CD14-positive monocyte (primary cell): ENCODE results near the gene ULK2. TPM values are rescaled to one million over a fixed set of nuclear protein-coding genes. Genes with fewer than 3 reads are reported as not detected.

ENCODE experiments used
- DNase-seq, 3 donors: peaks; one replicate each; pipeline ENCODE4 v3.0.0-alpha.2; 2011 to 2022
- H2AFZ ChIP-seq: 2 replicates; pipeline ENCODE4 v1.6.0; 2012; ENCODE audit warnings: mild to moderate bottlenecking, low read depth, low read length, inconsistent platforms; ENCODE audit not compliant: insufficient read depth, poor library complexity, severe bottlenecking
- H3K27ac ChIP-seq, 2 donors: 1 replicate in 1 of 2; 2 replicates in 1 of 2; pipeline ENCODE4 v1.5.1; 2012 to 2013; ENCODE audit warnings: low read length in 2 of 2, control low read depth in 1 of 2, inconsistent platforms in 1 of 2, low read depth in 1 of 2, mild to moderate bottlenecking in 1 of 2
- H3K27me3 ChIP-seq, 2 donors: one replicate each; pipeline versions ENCODE4 v1.6.0 to v1.6.1; 2011 to 2013; ENCODE audit warnings: low read length in 2 of 2; ENCODE audit not compliant: control insufficient read depth in 2 of 2, insufficient read depth in 2 of 2
- H3K36me3 ChIP-seq, 2 donors: replicated peaks in 1 of 2; 1 replicate in 1 of 2; 2 replicates in 1 of 2; pipeline versions ENCODE4 v1.5.1 to v1.6.1; 2012 to 2013; ENCODE audit warnings: low read length in 2 of 2, control low read depth in 1 of 2, inconsistent platforms in 1 of 2, mild to moderate bottlenecking in 1 of 2; ENCODE audit not compliant: insufficient read depth in 2 of 2, control insufficient read depth in 1 of 2
- H3K4me1 ChIP-seq, 2 donors: 1 replicate in 1 of 2; 2 replicates in 1 of 2; pipeline versions ENCODE4 v1.5.1 to v1.6.1; 2012 to 2013; ENCODE audit warnings: low read length in 2 of 2, control low read depth in 1 of 2, inconsistent platforms in 1 of 2, mild to moderate bottlenecking in 1 of 2, moderate library complexity in 1 of 2; ENCODE audit not compliant: insufficient read depth in 2 of 2, control insufficient read depth in 1 of 2
- H3K4me2 ChIP-seq: replicated peaks from 2 replicates; pipeline ENCODE3; 2012; ENCODE audit warnings: low read length, moderate library complexity, mild to moderate bottlenecking; ENCODE audit not compliant: poor library complexity, severe bottlenecking; ENCODE audit errors: extremely low read depth
- H3K4me3 ChIP-seq, 3 experiments: fragments of 200-600 bp in 1 of 3; sonication (generic) in 1 of 3; replicated peaks in 1 of 3; 1 replicate in 2 of 3; 2 replicates in 1 of 3; pipeline ENCODE4 v1.5.1; 2011 to 2013; ENCODE audit warnings: low read length in 3 of 3, mild to moderate bottlenecking in 3 of 3, control low read depth in 2 of 3, low read depth in 2 of 3, inconsistent platforms in 1 of 3, moderate library complexity in 1 of 3
- H3K79me2 ChIP-seq: 2 replicates; pipeline ENCODE4 v1.6.0; 2012; ENCODE audit warnings: mild to moderate bottlenecking, control low read depth, inconsistent platforms, low read length, moderate library complexity; ENCODE audit not compliant: insufficient read depth
- H3K9ac ChIP-seq: 2 replicates; pipeline ENCODE4 v1.6.0; 2017; ENCODE audit warnings: low read length, mild to moderate bottlenecking; ENCODE audit not compliant: insufficient read depth, poor library complexity, severe bottlenecking
- H3K9me3 ChIP-seq, 2 donors: replicated peaks in 1 of 2; 1 replicate in 1 of 2; 2 replicates in 1 of 2; pipeline versions ENCODE4 v1.5.1 to v1.6.1; 2012 to 2013; ENCODE audit warnings: low read length in 2 of 2, control low read depth in 1 of 2; ENCODE audit not compliant: control insufficient read depth in 1 of 2, insufficient read depth in 1 of 2
- H4K20me1 ChIP-seq: 2 replicates; pipeline ENCODE4 v1.6.0; 2012; ENCODE audit warnings: mild to moderate bottlenecking, low read length, control low read depth, moderate library complexity; ENCODE audit not compliant: insufficient read depth
- H3K27ac Mint-ChIP-seq, 7 donors: one replicate each; pipeline ENCODE4 v1.8.0; 2020; ENCODE audit warnings: mild to moderate bottlenecking in 7 of 7, mixed read lengths in 7 of 7, moderate library complexity in 6 of 7, inconsistent platforms in 2 of 7
- H3K27me3 Mint-ChIP-seq, 3 donors: one replicate each; pipeline ENCODE4 v1.8.0; 2021 to 2022; ENCODE audit warnings: low read depth in 3 of 3, mild to moderate bottlenecking in 3 of 3, mixed read lengths in 3 of 3, moderate library complexity in 3 of 3, inconsistent platforms in 1 of 3
- H3K36me3 Mint-ChIP-seq, 2 donors: one replicate each; pipeline ENCODE4 v1.8.0; 2020; ENCODE audit warnings: mixed read lengths in 2 of 2, inconsistent platforms in 1 of 2, mild to moderate bottlenecking in 1 of 2
- H3K4me1 Mint-ChIP-seq: one replicate; pipeline ENCODE4 v1.8.0; 2020; ENCODE audit warnings: mild to moderate bottlenecking, mixed read lengths
- H3K4me3 Mint-ChIP-seq, 2 donors: one replicate each; pipeline ENCODE4 v1.8.0; 2020; ENCODE audit warnings: mild to moderate bottlenecking in 2 of 2, mixed read lengths in 2 of 2, moderate library complexity in 1 of 2
- H3K9me3 Mint-ChIP-seq, 7 donors: one replicate each; pipeline ENCODE4 v1.8.0; 2020 to 2022; ENCODE audit warnings: mixed read lengths in 7 of 7, mild to moderate bottlenecking in 6 of 7, moderate library complexity in 6 of 7, inconsistent platforms in 2 of 7
- WGBS: methylation state at CpG from one replicate; pipeline ENCODE4 v1.1.5; 2013; ENCODE audit warnings: missing lambda C conversion rate; ENCODE audit not compliant: insufficient coverage; 5-methylcytosine and 5-hydroxymethylcytosine counted together
- intact Hi-C, 2 donors: fragments of 100-400 bp; cut with micrococcal nuclease; formaldehyde crosslinking; loops; one replicate each; pipeline versions ENCODE4 v1.15.0 to v1.15.1; 2023
- polyA plus RNA-seq, 3 donors: library from polyadenylated mRNA; depleted of rRNA in 1 of 3; unstranded in 2 of 3; stranded (reverse) in 1 of 3; fragments of 300-500 nt in 2 of 3; fragments of >200 nt in 1 of 3; fragmentation: Illumina TruSeq in 2 of 3; gene quantifications; 1 replicate in 2 of 3; 2 replicates in 1 of 3; pipeline ENCODE4 v1.2.3, GENCODE V29; 2012 to 2021
- TF ChIP-seq, protein P1 (sequence below): fragments of 200-600 bp; IDR thresholded peaks from one replicate; pipeline ENCODE4 v1.8.0; 2022; ENCODE audit warnings: antibody characterized with exemption, mild to moderate bottlenecking

ULK2 gene
- polyA plus RNA-seq, 3 donors = 8.5 to 27.2 (median 12.3) TPM

- no peaks in the 10 kb centered on the region for H3K9me3 Mint-ChIP-seq
- Histone ChIP-seq H3K4me2 (peak overlapping the region; percentile 47), H3K27me3 (no peaks in the 10 kb centered on the region), H3K9ac (no peak overlapping the region), H3K79me2 (no peaks in the 10 kb centered on the region), H2AFZ (no peak overlapping the region), H3K4me1 (peaks cover 21 to 23% of the 10 kb centered on the region in 2 donors), H3K36me3 (peaks cover 69 to 91% of the 10 kb centered on the region in 2 donors), H3K9me3 (no peaks in the 10 kb centered on the region), H3K4me3 (peak overlapping the region in 1 of 3 experiments; percentile 56), H3K27ac (peak overlapping the region; percentile 26 to 79), H4K20me1 (peaks cover 15% of the 10 kb centered on the region)
- intact Hi-C loops = no loop called here
- TF ChIP-seq, protein P1, sequence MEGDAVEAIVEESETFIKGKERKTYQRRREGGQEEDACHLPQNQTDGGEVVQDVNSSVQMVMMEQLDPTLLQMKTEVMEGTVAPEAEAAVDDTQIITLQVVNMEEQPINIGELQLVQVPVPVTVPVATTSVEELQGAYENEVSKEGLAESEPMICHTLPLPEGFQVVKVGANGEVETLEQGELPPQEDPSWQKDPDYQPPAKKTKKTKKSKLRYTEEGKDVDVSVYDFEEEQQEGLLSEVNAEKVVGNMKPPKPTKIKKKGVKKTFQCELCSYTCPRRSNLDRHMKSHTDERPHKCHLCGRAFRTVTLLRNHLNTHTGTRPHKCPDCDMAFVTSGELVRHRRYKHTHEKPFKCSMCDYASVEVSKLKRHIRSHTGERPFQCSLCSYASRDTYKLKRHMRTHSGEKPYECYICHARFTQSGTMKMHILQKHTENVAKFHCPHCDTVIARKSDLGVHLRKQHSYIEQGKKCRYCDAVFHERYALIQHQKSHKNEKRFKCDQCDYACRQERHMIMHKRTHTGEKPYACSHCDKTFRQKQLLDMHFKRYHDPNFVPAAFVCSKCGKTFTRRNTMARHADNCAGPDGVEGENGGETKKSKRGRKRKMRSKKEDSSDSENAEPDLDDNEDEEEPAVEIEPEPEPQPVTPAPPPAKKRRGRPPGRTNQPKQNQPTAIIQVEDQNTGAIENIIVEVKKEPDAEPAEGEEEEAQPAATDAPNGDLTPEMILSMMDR = no peak
- peak; percentile 33 to 58 (median 34) for DNase-seq
- peaks cover 69 to 92% of the 10 kb centered on the region in 2 donors for H3K36me3 Mint-ChIP-seq
- peak overlapping the region in 1 of 2 donors; percentile 19 for H3K4me3 Mint-ChIP-seq
- H3K27me3 Mint-ChIP-seq = no peaks in the 10 kb centered on the region
- no CpG with 5 or more reads among the region's 5 CpGs for WGBS
- H3K27ac Mint-ChIP-seq = peak overlapping the region; percentile 67 to 86 (median 81)
- H3K4me1 Mint-ChIP-seq = peaks cover 14% of the 10 kb centered on the region
Observed at GRCh38 chr17:19904924-19905323, 37.2 kb upstream of the ULK2 start.

GRCh38 chr17:19904412-19904811 lies 36.7 kb upstream of the ULK2 start:
- Mint-ChIP-seq H3K27ac (no peak overlapping the region), H3K9me3 (no peaks in the 10 kb centered on the region), H3K27me3 (no peaks in the 10 kb centered on the region), H3K4me1 (peaks cover 14% of the 10 kb centered on the region), H3K36me3 (peaks cover 65 to 91% of the 10 kb centered on the region in 2 donors), H3K4me3 (no peak overlapping the region)
- intact Hi-C loops = no loop called here
- TF ChIP-seq, protein P1 = no peak
- no peaks in the 10 kb centered on the region for H3K9me3 ChIP-seq
- peaks cover 21 to 23% of the 10 kb centered on the region in 2 donors for H3K4me1 ChIP-seq
- no peak overlapping the region for H2AFZ ChIP-seq
- no peak for DNase-seq
- H3K9ac ChIP-seq = no peak overlapping the region
- no peaks in the 10 kb centered on the region for H3K79me2 ChIP-seq
- H4K20me1 ChIP-seq = peaks cover 10% of the 10 kb centered on the region
- H3K27me3 ChIP-seq = no peaks in the 10 kb centered on the region
- H3K4me3 ChIP-seq = no peak overlapping the region
- H3K4me2 ChIP-seq = no peak overlapping the region
- peak overlapping the region in 1 of 2 donors; percentile 15 for H3K27ac ChIP-seq
- H3K36me3 ChIP-seq = peaks cover 64 to 91% of the 10 kb centered on the region in 2 donors
